Endometrial microvascular endothelial cells (primary cell): ENCODE measurements around the gene TPM1. TPM values are rescaled to one million over a fixed set of nuclear protein-coding genes. Genes with fewer than 3 reads are reported as not detected.

Experiments
- in situ Hi-C: cut with HindIII; loops from 2 replicates; pipeline ENCODE4 v1.10.0; 2017; ENCODE audit warnings: low sequenced_read_pairs, low pct_unique_long_range_greater_than_20kb; ENCODE audit errors: inconsistent ontology term
- total RNA-seq: library from RNA; depleted of rRNA; stranded (reverse); fragments of >200 nt; gene quantifications from one replicate; pipeline ENCODE4 v1.2.3, GENCODE V29; 2015; ENCODE audit errors: inconsistent ontology term

The TPM1 gene
- total RNA-seq, 1 donor from 2014 or later = 244 TPM

DNA sequence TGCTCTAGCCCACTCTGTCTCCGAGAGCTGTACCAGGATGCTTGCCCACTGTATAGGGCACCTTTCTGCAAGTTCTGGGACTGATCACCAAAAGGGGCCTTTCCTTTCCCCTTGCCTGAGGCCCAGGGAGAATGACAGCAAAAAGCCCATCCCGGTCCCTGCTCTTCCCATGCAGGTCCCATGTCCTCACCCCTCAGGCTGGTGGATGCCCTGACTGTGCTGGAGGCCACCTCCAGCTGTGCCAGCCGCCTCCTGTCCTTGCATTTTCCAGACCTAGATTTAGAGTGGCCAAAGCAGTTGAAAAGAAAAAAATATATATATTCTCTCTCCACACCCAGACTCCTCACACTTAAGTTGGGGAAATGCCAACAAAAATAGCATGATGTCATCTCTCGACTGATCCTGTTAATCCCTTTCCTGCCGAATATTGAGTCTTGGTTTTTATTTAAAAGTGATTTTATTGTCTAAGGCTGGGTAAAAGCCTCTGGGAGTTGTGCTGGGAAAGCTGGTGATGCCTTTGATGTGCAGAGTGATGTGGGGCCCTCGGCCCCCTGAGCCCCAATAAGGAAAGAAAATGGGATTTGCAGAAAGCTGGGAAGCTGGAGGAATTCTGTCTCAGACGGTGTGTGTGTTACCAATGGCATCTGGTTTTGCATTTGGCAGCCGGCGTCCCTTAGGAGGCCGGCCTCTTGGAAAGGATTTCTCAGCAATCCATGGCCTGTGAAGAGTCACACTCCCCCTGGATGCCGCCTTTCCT, 29.3 kb upstream of the TPM1 start:
- in situ Hi-C loops = no loop called here

DNA sequence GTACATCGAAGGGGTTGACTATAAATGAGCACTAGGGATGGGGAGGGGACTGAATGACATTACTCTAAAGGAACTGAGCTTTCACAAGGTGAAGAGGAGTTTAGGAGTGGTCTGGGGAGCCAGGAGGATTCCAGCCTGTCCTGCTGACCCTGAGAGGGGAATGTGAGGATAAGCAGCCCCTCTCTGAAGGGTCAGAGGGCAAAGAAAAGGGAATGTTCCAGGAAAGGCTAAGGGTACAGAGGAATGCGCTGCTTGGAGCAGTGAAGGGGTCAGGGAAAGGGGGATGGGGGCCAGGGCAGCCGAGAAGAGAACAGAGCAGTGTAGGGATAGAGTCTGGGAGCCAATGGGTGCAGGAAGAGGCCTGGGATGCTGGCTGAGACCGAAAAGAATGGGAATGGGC, 28.0 kb upstream of the TPM1 start:
- in situ Hi-C loops = no loop called here

DNA sequence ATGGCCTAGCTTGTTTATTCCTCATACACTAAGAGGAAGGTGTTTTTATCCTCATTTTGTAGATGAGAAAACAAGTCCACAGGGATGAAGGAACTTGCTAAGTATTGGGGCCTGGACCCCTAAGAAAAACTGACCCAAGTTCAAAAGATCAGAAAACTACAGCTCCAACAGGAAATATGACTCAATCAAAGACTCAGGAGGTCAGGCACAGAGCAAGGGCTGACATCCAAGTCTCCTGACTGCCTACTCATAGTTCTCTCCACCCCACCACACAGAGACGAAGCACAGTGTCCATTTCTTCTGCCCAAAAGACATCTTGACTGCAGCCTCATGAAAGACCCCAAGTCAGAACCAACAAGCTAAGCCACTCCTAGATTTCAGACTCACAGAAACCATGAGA, 26.9 kb upstream of the TPM1 start:
- in situ Hi-C loops = no loop called here

DNA sequence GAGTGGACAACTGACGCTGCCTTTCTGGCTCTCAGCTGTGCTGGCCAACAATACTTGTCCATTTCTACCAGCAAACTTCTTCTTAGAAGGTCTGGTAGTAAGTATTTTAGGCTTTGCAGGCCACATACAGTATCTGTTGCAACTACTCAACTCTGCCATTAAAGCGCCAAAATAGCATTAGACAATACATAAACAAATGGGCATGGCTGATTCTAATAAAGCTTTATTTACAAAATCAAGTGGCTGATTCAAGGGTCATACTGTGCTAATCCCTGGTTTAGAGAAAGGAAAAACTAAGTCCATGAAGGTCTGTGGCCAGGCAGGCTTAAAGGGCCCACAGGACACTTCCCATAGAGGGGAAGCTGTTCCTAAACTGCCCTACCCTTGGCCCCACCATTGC, 26.3 kb upstream of the TPM1 start:
- in situ Hi-C loops = no loop called here

DNA sequence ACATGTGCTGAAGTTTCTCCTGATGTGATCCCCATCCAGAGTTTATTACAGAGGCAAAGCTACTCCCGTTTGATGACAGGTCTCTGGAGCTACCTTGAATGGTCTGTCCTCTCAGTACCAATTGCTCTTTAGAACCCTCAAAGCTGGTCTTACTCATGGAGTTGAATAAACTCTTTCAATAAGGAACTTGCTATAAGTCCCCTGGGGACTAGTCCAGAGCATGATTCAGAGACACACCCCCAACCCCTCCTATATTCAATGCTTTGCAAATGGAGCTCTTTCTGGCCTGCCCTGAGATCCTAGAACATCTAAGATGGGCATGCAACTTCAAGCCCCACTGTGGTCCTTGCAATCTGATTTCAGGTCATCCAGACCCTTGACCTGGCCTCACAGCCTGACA, 23.9 kb upstream of the TPM1 start:
- in situ Hi-C loops = no loop called here

GRCh38 chr15:63019511-63020109, 22.9 kb upstream of the TPM1 start:
- in situ Hi-C loops = no loop called here

DNA sequence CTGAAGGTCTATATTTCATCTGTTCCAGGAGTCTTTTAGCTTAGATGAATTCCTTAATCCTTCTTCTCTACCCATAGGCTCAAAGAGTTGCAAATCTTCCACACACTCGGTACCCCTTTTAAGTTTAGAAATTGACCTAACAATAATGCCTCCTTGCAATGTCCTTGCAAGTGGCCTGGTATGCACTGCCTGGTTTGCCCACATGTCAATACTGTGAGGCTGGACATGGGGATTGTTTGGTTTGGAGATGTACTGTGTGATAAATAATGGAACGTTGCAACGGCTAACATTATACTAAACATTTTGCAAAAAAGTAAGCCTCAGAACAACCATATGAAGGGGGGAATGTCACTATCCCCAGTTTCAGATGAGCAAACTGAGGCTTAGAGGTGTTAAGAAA, 22.4 kb upstream of the TPM1 start:
- in situ Hi-C loops = no loop called here

DNA sequence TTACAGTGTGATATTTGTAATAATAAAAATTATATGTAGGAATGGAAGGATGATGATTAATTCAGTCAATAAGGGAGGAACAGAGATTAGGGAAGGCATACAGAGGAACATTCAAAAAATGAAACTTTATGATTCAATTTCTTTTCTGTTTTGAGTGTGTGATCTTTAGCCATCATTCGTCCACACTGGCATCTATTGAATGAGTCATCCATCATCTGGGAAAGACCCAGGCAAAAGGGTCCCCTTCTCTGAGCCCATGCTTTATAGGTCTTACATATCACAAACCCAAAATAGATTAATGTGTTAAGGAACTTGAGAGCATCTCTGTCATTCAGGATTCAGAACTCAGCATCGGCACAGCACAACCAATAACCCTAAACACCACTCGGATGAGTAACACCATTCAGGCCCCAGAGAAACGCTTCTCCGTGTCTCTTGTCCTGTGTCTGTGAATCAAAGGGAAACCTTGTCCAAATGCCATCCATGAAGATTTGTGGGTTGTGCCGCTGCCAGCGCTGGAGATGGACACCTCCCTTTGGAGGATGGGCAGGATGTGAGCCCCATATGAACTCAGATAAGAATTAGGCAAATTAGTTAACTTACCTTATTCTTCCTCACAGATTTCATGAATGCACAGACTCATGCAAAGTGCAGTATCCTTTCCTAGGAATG, 21.7 kb upstream of the TPM1 start:
- in situ Hi-C loops = no loop called here

DNA sequence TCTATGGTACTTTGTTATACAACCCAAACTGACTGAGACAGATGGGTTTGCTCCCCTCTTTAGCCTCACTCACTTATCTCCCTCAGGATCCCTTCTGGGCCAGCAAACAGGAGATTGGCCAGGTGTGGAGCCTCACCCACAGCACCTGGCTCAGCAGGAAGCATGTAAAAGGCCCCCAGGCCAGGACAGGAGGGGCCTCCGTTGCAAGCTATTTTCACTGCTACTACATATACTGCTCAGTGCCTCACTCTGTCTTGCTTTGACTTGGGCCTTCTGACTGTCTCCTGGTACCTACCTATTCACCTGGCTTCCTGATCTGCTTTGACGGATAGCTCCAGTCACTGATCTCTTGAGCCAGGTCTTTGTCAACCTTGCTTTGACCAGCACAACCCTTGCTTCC, 20.4 kb upstream of the TPM1 start:
- in situ Hi-C loops = no loop called here

- in situ Hi-C loops = no loop called here
These were observed 19.9 kb upstream of the TPM1 start for GRCh38 chr15:63022663-63023062.

DNA sequence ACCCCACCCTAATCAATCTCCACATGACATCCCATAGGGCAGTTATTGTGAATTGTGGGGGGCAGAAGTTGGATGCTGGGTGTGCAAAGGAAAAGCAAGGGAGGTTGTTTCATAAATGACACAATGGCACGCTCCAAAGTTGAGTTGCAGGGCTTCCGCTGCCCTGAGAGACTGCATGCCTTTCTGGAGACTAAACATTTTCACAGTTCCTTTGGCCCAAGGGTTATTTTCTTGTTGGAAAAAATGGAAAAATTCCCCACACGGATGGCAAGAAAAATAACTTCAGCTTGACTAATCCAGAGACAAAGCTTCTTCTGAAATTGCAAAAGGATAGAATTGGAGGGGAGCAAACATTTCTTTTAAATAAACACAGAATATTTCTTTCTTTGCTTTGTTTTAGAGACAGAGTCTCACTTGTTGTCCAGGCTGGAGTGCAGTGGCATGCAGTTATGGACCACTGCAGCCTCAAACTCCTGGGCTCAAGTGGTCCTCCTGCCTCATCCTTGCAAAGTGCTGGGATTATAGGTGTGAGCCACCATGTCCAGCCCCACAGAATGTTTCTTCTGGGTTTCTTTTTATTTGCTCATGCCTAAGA, 19.1 kb upstream of the TPM1 start:
- in situ Hi-C loops = no loop called here

DNA sequence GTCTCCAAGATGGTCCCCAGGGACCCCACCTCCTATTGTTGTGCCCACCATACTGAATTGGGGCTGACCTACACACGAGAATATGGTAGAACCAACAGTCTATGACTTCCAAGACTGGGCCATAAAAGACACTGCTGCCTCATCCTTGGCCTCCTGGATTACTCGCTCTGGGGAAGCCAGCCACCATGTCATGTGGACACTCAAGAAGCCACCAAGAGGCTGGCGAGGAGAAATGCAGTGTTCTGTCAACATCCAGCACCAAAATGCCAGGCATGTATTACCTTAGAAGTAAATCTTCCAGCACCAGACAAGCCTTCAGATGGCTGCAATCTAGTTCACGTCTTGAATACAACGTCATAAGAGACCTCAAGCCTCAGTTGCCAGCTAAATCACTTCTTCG, 17.1 kb upstream of the TPM1 start:
- in situ Hi-C loops = loop anchor here (25.0 kb wide), 1 partner anchor 138 kb away; no protein-coding TSS in a partner anchor

GRCh38 chr15:63027646-63028045, 14.9 kb upstream of the TPM1 start:
- in situ Hi-C loops = loop anchor here (25.0 kb wide), 1 partner anchor 140 kb away; no protein-coding TSS in a partner anchor

- in situ Hi-C loops = loop anchor here (25.0 kb wide), 1 partner anchor 141 kb away; no protein-coding TSS in a partner anchor
These were observed 14.0 kb upstream of the TPM1 start for GRCh38 chr15:63028442-63029110.

DNA sequence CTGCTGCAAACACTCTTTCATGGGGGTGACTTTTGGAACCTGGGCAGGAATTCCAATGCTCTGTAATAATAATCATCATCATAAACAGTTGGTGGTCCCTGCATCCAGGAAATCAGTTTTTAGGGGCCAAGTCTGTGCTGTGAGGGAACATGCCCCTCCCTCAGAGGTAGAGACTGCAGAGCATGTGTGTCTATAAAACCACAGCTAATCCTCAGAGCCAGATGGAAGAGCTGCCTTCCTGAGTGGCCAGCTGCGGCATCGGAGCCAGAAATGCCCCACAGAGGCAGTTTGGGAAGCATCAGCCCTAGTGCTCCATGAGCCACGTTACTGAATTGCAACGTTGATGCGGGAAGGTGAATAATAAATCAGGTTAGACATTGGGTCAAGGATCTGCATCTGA, 12.9 kb upstream of the TPM1 start:
- in situ Hi-C loops = loop anchor here (25.0 kb wide), 1 partner anchor 142 kb away; no protein-coding TSS in a partner anchor

- in situ Hi-C loops = loop anchor here (25.0 kb wide), 1 partner anchor 143 kb away; no protein-coding TSS in a partner anchor
These were observed 12.4 kb upstream of the TPM1 start for GRCh38 chr15:63030101-63030551.

- in situ Hi-C loops = loop anchor here (25.0 kb wide), 1 partner anchor 147 kb away; no protein-coding TSS in a partner anchor
These were observed 8.0 kb upstream of the TPM1 start for GRCh38 chr15:63034578-63034977.

- in situ Hi-C loops = loop anchor here (25.0 kb wide), 1 partner anchor 148 kb away; no protein-coding TSS in a partner anchor
These were observed 7.3 kb upstream of the TPM1 start for GRCh38 chr15:63035253-63035652.

- in situ Hi-C loops = loop anchor here (25.0 kb wide), 1 partner anchor 149 kb away; no protein-coding TSS in a partner anchor
These were observed 6.6 kb upstream of the TPM1 start for GRCh38 chr15:63035977-63036376.
